MCF 10A (cell line): ENCODE results near the gene TGDS. TPM values are rescaled to one million over a fixed set of nuclear protein-coding genes. Genes with fewer than 3 reads are reported as not detected.

Source experiments
- BruUV-seq: library from RNA; stranded (reverse); fragments of 400-500 nt; replicated peaks from 2 replicates; lab custom pipeline; 2021; lab: Mats Ljungman, UMichigan
- CTCF ChIA-PET: fragments of 300-600 bp; sonication (Branson Sonifier 250); formaldehyde crosslinking; extraction: SDS; loops from one replicate; lab custom pipeline; 2021; ENCODE audit warnings: antibody characterized with exemption, inconsistent platforms; lab: Yijun Ruan, JAX
- POLR2A ChIA-PET: fragments of 300-600, 350-650 bp; sonication (Branson Sonifier 250); formaldehyde crosslinking; extraction: SDS; loops from one replicate; lab custom pipeline; 2020; ENCODE audit warnings: antibody characterized with exemption, inconsistent platforms; lab: Yijun Ruan, JAX
- DNase-seq: peaks from one replicate; pipeline ENCODE4 v3.0.0-alpha.2; 2018; ENCODE audit not compliant: unreplicated experiment
- H3K27ac Mint-ChIP-seq: one replicate; pipeline ENCODE4 v1.8.0; 2022; ENCODE audit warnings: mild to moderate bottlenecking, low read depth, mixed read lengths; ENCODE audit not compliant: unreplicated experiment
- H3K27me3 Mint-ChIP-seq: one replicate; pipeline ENCODE4 v1.8.0; 2022; ENCODE audit warnings: mixed read lengths; ENCODE audit not compliant: insufficient read depth, unreplicated experiment
- H3K36me3 Mint-ChIP-seq: one replicate; pipeline ENCODE4 v1.8.0; 2022; ENCODE audit warnings: mild to moderate bottlenecking, moderate library complexity, mixed read lengths; ENCODE audit not compliant: insufficient read depth, unreplicated experiment
- H3K4me1 Mint-ChIP-seq: one replicate; pipeline ENCODE4 v1.8.0; 2022; ENCODE audit warnings: mixed read lengths; ENCODE audit not compliant: insufficient read depth, unreplicated experiment
- H3K4me3 Mint-ChIP-seq: one replicate; pipeline ENCODE4 v1.8.0; 2022; ENCODE audit warnings: mild to moderate bottlenecking, moderate library complexity, mixed read lengths; ENCODE audit not compliant: unreplicated experiment
- H3K9me3 Mint-ChIP-seq: one replicate; pipeline ENCODE4 v1.8.0; 2022; ENCODE audit warnings: mixed read lengths; ENCODE audit not compliant: unreplicated experiment
- CTCF ChIP-seq: fragments of 200-600 bp; IDR thresholded peaks from one replicate; pipeline ENCODE4 v1.8.0; 2022; ENCODE audit warnings: antibody characterized with exemption, mild to moderate bottlenecking; ENCODE audit not compliant: unreplicated experiment
- intact Hi-C: fragments of 100-400 bp; cut with micrococcal nuclease; formaldehyde crosslinking; loops from 2 replicates; pipeline ENCODE4 v1.14.1; 2022
- total RNA-seq: library from RNA; stranded (reverse); gene quantifications from 2 replicates; pipeline ENCODE4 v1.2.3, GENCODE V29; 2022

The TGDS gene
- total RNA-seq, 1 experiment from 2014 or later = 14.1 TPM

- no peaks in the 10 kb centered on the region for H3K27me3 Mint-ChIP-seq
- ChIA-PET POLR2A (interaction anchor here (2.0 kb wide), 1 partner anchor 9 kb away, joined by 11 read pairs; the partner anchor contains the start of gene TGDS), CTCF (interaction anchor here (0.6 to 1.2 kb wide), 2 partner anchors 325 to 428 kb away, joined by 3 to 4 read pairs; no protein-coding TSS in a partner anchor)
- intact Hi-C loops = no loop called here
- peaks cover 77% of the 10 kb centered on the region for H3K36me3 Mint-ChIP-seq
- H3K4me1 Mint-ChIP-seq = peaks cover 8% of the 10 kb centered on the region
- no TSS peak for BruUV-seq
- H3K9me3 Mint-ChIP-seq = no peaks in the 10 kb centered on the region
- no peak overlapping the region for H3K27ac Mint-ChIP-seq
- no peak for TF ChIP-seq CTCF
- no peak overlapping the region for H3K4me3 Mint-ChIP-seq
- no peak for DNase-seq
These were observed 9.6 kb downstream of the TGDS start for GRCh38 chr13:94586371-94586770.

GRCh38 chr13:94585543-94586101 lies 10.3 kb downstream of the TGDS start:
- DNase-seq = no peak
- no peak for TF ChIP-seq CTCF
- POLR2A ChIA-PET = interaction anchor here (2.0 kb wide), 1 partner anchor 10 kb away, joined by 11 read pairs; the partner anchor contains the start of gene TGDS
- BruUV-seq = no TSS peak
- Mint-ChIP-seq H3K36me3 (peaks cover 84% of the 10 kb centered on the region), H3K27ac (no peak overlapping the region), H3K9me3 (no peaks in the 10 kb centered on the region), H3K4me3 (no peak overlapping the region), H3K4me1 (peaks cover 8% of the 10 kb centered on the region), H3K27me3 (no peaks in the 10 kb centered on the region)
- CTCF ChIA-PET = interaction anchor here (0.8 to 1.2 kb wide), 2 partner anchors 20 to 326 kb away, joined by 3 read pairs; no protein-coding TSS in a partner anchor
- intact Hi-C loops = no loop called here

- ChIA-PET POLR2A (no interaction called here), CTCF (no interaction called here)
- no peak overlapping the region for H3K27ac Mint-ChIP-seq
- peaks cover 8% of the 10 kb centered on the region for H3K4me1 Mint-ChIP-seq
- peaks cover 91% of the 10 kb centered on the region for H3K36me3 Mint-ChIP-seq
- H3K27me3 Mint-ChIP-seq = no peaks in the 10 kb centered on the region
- no peak for TF ChIP-seq CTCF
- DNase-seq = no peak
- intact Hi-C loops = no loop called here
- no peaks in the 10 kb centered on the region for H3K9me3 Mint-ChIP-seq
- H3K4me3 Mint-ChIP-seq = no peak overlapping the region
- BruUV-seq = no TSS peak
These were observed 12.0 kb downstream of the TGDS start for GRCh38 chr13:94583926-94584325.

GRCh38 chr13:94579063-94579462 lies 16.9 kb downstream of the TGDS start:
- Mint-ChIP-seq H3K27ac (no peak overlapping the region), H3K27me3 (no peaks in the 10 kb centered on the region), H3K9me3 (no peaks in the 10 kb centered on the region), H3K4me1 (no peaks in the 10 kb centered on the region), H3K36me3 (peaks cover 90% of the 10 kb centered on the region), H3K4me3 (no peak overlapping the region)
- ChIA-PET POLR2A (interaction anchor here (0.8 to 2.2 kb wide), 4 partner anchors 9 to 42 kb away, joined by 3 to 10 read pairs (median 4); partner anchors contain the start of gene TGDS), CTCF (no interaction called here)
- intact Hi-C loops = no loop called here
- DNase-seq = no peak
- no TSS peak for BruUV-seq
- TF ChIP-seq CTCF = no peak
